ENCODE results near the gene MUC4.
"Not testable (repeated sequence)": the region's sequence is repeated elsewhere in the genome, so short reads cannot be mapped to it uniquely, and the experiment has no call there.

MUC4 gene

DNA sequence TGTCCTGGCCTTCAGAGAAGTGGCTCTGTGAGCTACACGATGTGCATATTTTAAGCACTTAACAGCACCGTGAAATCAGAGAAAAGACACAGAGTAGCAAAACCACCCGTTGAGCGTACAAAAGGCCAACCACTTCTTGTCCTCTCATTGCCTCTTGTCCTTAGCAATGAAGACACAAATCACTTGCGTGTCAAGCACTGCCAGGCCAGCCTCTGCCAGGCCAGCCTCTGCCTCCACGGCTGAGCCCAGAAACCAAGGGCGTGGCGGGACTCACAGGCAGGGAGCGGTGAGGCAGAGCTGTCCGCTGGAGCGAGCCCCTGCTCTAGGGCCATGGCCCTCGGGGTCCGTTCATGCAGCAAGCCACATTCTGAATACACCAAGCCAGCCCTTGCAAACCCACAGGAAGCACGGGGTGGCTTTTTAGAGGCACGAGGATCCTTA is 4.0 kb downstream of the MUC4 start:
- H3K36me3 ChIP-seq (ENCODE audit: low read length) = no peaks in the 10 kb centered on the region
- H4K20me1 ChIP-seq (ENCODE audit: low read depth, low read length) = no peaks in the 10 kb centered on the region
- H3K27ac ChIP-seq (ENCODE audit: low read depth, low read length) = no peak overlapping the region

DNA sequence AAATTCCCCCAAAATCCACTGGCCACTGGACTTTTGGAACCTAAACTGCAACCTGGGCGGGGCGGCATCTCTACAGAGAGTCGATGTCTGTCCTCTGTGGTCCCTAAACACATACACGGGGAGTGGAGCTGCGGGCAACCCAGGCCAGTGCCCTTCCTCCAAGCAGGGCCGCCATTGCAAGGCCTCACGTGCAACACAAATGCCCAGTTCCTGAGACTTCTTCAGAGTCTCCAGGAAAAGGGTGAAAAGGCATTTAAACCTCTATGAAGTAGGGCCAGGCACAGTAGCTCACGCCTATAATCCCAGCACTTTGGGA is 4.9 kb downstream of the MUC4 start:
- Histone ChIP-seq H3K36me3 (ENCODE audit: low read length) (no peaks in the 10 kb centered on the region), H2AFZ (ENCODE audit: low read depth, low read length, severe bottlenecking) (no peak overlapping the region), H3K9me2 (replicated peaks; ENCODE audit: insufficient read depth, low read length) (no peaks in the 10 kb centered on the region), H3K27ac (ENCODE audit: low read depth, low read length) (no peak overlapping the region), H3K4me3 (ENCODE audit: insufficient read depth, low read length, poor library complexity, severe bottlenecking) (no peak overlapping the region), H3K27me3 (ENCODE audit: low read length) (no peaks in the 10 kb centered on the region), H3K9me3 (ENCODE audit: insufficient read depth, low read length) (no peaks in the 10 kb centered on the region), H3K9ac (ENCODE audit: low read length) (no peak overlapping the region), H4K20me1 (ENCODE audit: low read depth, low read length) (no peaks in the 10 kb centered on the region), H3K79me2 (ENCODE audit: insufficient read depth, low read length) (no peaks in the 10 kb centered on the region), H3K4me2 (ENCODE audit: low read depth, low read length, poor library complexity, severe bottlenecking) (no peak overlapping the region), H3F3A (ENCODE audit: insufficient read depth) (no peaks in the 10 kb centered on the region)
- TF ChIP-seq, protein P1, sequence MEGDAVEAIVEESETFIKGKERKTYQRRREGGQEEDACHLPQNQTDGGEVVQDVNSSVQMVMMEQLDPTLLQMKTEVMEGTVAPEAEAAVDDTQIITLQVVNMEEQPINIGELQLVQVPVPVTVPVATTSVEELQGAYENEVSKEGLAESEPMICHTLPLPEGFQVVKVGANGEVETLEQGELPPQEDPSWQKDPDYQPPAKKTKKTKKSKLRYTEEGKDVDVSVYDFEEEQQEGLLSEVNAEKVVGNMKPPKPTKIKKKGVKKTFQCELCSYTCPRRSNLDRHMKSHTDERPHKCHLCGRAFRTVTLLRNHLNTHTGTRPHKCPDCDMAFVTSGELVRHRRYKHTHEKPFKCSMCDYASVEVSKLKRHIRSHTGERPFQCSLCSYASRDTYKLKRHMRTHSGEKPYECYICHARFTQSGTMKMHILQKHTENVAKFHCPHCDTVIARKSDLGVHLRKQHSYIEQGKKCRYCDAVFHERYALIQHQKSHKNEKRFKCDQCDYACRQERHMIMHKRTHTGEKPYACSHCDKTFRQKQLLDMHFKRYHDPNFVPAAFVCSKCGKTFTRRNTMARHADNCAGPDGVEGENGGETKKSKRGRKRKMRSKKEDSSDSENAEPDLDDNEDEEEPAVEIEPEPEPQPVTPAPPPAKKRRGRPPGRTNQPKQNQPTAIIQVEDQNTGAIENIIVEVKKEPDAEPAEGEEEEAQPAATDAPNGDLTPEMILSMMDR (IDR thresholded peaks at IDR 0.05; ENCODE audit: insufficient read depth, low read length, poor library complexity, severe bottlenecking) = no peak
- no peak for TF ChIP-seq EZH2phosphoT487 (conservative IDR thresholded peaks at IDR 0.05; ENCODE audit: low read length)

More for the DNA sequence above, 4.0 kb downstream of the MUC4 start:
- Histone ChIP-seq H3K4me3 (ENCODE audit: insufficient read depth, low read length, poor library complexity, severe bottlenecking) (no peak overlapping the region), H3K9me2 (replicated peaks; ENCODE audit: insufficient read depth, low read length) (no peaks in the 10 kb centered on the region), H3F3A (ENCODE audit: insufficient read depth) (no peaks in the 10 kb centered on the region), H3K4me2 (ENCODE audit: low read depth, low read length, poor library complexity, severe bottlenecking) (no peak overlapping the region), H3K27me3 (ENCODE audit: low read length) (no peaks in the 10 kb centered on the region), H3K79me2 (ENCODE audit: insufficient read depth, low read length) (no peaks in the 10 kb centered on the region), H3K9ac (ENCODE audit: low read length) (no peak overlapping the region), H3K9me3 (ENCODE audit: insufficient read depth, low read length) (no peaks in the 10 kb centered on the region), H2AFZ (ENCODE audit: low read depth, low read length, severe bottlenecking) (no peak overlapping the region)
- no peak for TF ChIP-seq EZH2phosphoT487 (conservative IDR thresholded peaks at IDR 0.05; ENCODE audit: low read length)
- TF ChIP-seq, protein P1 (IDR thresholded peaks at IDR 0.05; ENCODE audit: insufficient read depth, low read length, poor library complexity, severe bottlenecking) = no peak

DNA sequence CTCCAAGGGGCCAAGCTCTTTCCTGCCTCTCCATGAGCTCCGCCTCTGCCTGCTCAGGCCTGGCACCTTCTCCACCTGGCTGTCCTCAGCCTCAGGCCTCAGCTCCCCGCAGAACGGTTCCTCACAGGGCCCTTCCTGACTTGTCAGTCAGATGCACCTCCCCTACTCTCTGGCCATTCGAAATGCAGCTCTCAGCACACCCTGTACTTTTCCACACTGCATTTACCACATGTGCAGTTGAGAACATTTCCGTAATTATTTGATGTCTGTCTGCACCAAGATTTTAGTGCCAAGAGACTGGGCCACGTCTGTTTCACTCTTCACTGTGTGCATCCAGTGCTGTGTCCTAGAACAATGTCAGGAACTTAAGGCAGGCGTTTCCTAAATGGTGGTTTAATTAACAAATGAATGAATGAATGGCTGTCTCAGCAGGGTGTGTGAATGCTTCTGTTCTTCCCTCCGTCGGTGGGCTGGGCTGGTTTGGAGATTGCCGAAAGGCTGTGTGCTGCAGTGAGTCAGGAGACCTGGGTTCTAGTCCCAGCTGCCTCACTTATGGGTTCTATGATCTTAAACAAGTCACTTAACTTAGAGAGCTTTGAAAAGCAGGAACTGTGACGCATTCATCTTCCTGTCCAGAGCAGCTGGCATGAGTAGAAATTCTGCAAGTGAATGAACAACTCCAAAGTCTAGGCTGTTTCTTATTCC is 5.4 kb downstream of the MUC4 start:
- H4K20me1 ChIP-seq (ENCODE audit: low read depth, low read length) = no peaks in the 10 kb centered on the region
- no peaks in the 10 kb centered on the region for H3K9me3 ChIP-seq (ENCODE audit: insufficient read depth, low read length)
- no peaks in the 10 kb centered on the region for H3F3A ChIP-seq (ENCODE audit: insufficient read depth)
- no peaks in the 10 kb centered on the region for H3K36me3 ChIP-seq (ENCODE audit: low read length)
- H3K27me3 ChIP-seq (ENCODE audit: low read length) = no peaks in the 10 kb centered on the region
- no peak overlapping the region for H3K9ac ChIP-seq (ENCODE audit: low read length)
- no peaks in the 10 kb centered on the region for H3K79me2 ChIP-seq (ENCODE audit: insufficient read depth, low read length)
- no peak overlapping the region for H3K4me3 ChIP-seq (ENCODE audit: insufficient read depth, low read length, poor library complexity, severe bottlenecking)
- TF ChIP-seq, protein P1 (IDR thresholded peaks at IDR 0.05; ENCODE audit: insufficient read depth, low read length, poor library complexity, severe bottlenecking) = no peak
- no peak for TF ChIP-seq EZH2phosphoT487 (conservative IDR thresholded peaks at IDR 0.05; ENCODE audit: low read length)
- no peak overlapping the region for H3K4me2 ChIP-seq (ENCODE audit: low read depth, low read length, poor library complexity, severe bottlenecking)
- H2AFZ ChIP-seq (ENCODE audit: low read depth, low read length, severe bottlenecking) = no peak overlapping the region
- no peaks in the 10 kb centered on the region for H3K9me2 ChIP-seq (replicated peaks; ENCODE audit: insufficient read depth, low read length)
- H3K27ac ChIP-seq (ENCODE audit: low read depth, low read length) = no peak overlapping the region

DNA sequence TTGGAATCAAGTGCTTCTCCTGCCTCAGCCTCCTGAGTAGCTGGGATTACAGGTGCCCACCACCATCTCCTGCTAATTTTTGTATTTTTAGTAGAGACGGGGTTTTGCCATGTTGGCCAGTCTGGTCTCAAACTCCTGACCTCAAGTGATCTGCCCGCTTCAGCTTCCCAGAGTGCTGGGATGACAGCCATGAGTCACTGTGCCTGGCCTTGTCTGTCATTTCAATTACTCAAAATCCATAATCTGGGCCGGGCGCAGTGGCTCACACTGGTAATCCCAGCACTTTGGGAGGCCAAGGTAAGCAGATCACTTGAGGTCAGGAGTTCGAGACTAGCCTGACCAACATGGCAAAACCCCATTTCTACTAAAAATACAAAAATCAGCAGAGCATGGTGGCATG is 6.1 kb downstream of the MUC4 start:
- not testable (repeated sequence) for H3K4me3 ChIP-seq (ENCODE audit: insufficient read depth, low read length, poor library complexity, severe bottlenecking); H3K36me3 ChIP-seq (ENCODE audit: low read length); H3K27ac ChIP-seq (ENCODE audit: low read depth, low read length); H2AFZ ChIP-seq (ENCODE audit: low read depth, low read length, severe bottlenecking); H4K20me1 ChIP-seq (ENCODE audit: low read depth, low read length); H3K4me2 ChIP-seq (ENCODE audit: low read depth, low read length, poor library complexity, severe bottlenecking); H3F3A ChIP-seq (ENCODE audit: insufficient read depth); H3K9me3 ChIP-seq (ENCODE audit: insufficient read depth, low read length); H3K79me2 ChIP-seq (ENCODE audit: insufficient read depth, low read length); H3K27me3 ChIP-seq (ENCODE audit: low read length); H3K9me2 ChIP-seq (replicated peaks; ENCODE audit: insufficient read depth, low read length); H3K9ac ChIP-seq (ENCODE audit: low read length)

Measured in SU-DHL-6 (cell line).